ENCODE measurements around the gene OTOG. TPM values are rescaled to one million over a fixed set of nuclear protein-coding genes. Genes with fewer than 3 reads are reported as not detected.

OTOG gene
- total RNA-seq, 1 donor from 2014 or later, result 42.1 TPM

DNA sequence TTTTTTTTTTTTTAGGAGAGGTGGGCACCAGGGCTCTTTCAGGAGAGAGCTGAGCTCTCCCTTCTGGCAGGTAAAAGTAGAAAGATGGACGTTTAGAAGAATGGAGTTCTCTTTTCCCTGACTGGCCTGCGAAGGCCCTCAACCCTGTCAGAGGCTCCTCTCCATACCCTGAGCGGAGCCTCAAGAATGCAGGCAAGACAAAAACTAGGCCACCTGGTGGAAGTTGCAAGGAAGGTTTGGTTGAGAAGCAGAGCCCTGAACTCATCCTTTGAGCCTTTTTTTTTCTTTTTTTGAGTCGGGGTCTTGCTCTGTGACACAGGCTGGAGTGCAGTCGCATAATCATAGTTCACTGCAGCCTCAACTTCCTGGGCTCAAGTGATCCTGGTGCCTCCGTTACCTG lies 1.4 kb downstream of the OTOG start:
- Mint-ChIP-seq H3K36me3 (no peaks in the 10 kb centered on the region), H3K4me3 (no peak overlapping the region), H3K4me1 (peaks cover 14% of the 10 kb centered on the region), H3K9me3 (no peaks in the 10 kb centered on the region), H3K27ac (no peak overlapping the region), H3K27me3 (ENCODE audit: insufficient read depth, low read depth) (peaks cover 11% of the 10 kb centered on the region)
- Histone ChIP-seq H3K36me3 (no peaks in the 10 kb centered on the region), H3K4me2 (no peak overlapping the region), H3K9ac (no peak overlapping the region), H3K4me1 (peaks cover 9% of the 10 kb centered on the region), H3K9me3 (ENCODE audit: low read depth) (no peaks in the 10 kb centered on the region), H2AFZ (replicated peaks) (no peak overlapping the region), H3F3A (ENCODE audit: low read depth) (no peaks in the 10 kb centered on the region), H3K79me2 (ENCODE audit: low read depth) (no peaks in the 10 kb centered on the region), H3K27me3 (peaks cover 45% of the 10 kb centered on the region), H3K4me3 (no peak overlapping the region), H4K20me1 (ENCODE audit: low read depth) (no peaks in the 10 kb centered on the region), H3K27ac (no peak overlapping the region)
- DNase-seq (ENCODE audit: low spot score), result peak; percentile 63
- TF ChIP-seq EZH2 (IDR thresholded peaks at IDR 0.05), result no peak
- TF ChIP-seq, protein P1, sequence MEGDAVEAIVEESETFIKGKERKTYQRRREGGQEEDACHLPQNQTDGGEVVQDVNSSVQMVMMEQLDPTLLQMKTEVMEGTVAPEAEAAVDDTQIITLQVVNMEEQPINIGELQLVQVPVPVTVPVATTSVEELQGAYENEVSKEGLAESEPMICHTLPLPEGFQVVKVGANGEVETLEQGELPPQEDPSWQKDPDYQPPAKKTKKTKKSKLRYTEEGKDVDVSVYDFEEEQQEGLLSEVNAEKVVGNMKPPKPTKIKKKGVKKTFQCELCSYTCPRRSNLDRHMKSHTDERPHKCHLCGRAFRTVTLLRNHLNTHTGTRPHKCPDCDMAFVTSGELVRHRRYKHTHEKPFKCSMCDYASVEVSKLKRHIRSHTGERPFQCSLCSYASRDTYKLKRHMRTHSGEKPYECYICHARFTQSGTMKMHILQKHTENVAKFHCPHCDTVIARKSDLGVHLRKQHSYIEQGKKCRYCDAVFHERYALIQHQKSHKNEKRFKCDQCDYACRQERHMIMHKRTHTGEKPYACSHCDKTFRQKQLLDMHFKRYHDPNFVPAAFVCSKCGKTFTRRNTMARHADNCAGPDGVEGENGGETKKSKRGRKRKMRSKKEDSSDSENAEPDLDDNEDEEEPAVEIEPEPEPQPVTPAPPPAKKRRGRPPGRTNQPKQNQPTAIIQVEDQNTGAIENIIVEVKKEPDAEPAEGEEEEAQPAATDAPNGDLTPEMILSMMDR (IDR thresholded peaks at IDR 0.05), result peak; percentile 39
- no peak for TF ChIP-seq EZH2phosphoT487 (IDR thresholded peaks at IDR 0.05)

DNA sequence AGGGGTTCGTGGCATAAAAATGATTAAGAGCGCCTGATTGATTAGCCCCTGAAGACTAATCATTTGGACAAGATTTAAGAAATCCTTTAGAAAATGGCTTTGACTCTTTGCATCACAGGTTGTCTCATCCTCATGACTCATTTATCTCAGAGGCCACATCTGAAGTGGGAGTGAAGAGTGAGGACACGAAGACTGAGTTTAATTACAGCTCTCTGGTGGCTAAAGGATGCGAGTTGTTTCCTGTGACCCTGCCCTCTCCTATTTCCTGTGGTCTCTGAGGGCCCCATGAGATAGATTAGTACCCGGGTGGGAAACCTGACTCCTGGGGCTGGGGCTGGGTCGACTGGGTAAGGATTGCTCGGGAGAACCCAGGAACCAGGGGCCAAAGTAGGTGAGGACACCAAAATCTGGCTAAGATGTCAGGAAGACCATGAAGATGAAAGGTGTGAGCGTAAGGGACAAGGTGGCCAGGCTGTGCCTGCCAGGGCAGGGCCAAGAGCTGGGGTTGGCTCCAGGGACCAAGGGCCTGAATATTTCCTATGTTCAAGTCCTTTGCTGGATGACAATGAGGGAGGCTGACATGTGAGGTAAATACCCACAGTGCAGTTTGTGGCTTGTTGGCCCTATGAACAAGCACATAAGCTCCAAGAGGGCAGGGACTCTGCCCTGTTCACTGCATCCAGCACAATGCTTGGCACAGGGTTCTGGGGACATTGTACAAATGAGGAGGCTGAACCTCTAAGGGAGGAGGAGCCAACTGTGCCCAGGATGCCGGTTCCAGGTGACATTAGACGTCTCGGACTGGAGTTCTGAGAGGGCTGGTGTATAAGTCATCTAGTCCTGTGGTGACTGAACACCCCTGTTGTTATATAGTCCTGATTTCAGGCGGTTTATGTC lies 3.6 kb downstream of the OTOG start:
- Mint-ChIP-seq H3K9me3 (no peaks in the 10 kb centered on the region), H3K36me3 (no peaks in the 10 kb centered on the region), H3K27ac (peak overlapping the region; percentile 22), H3K27me3 (ENCODE audit: insufficient read depth, low read depth) (peaks cover 7% of the 10 kb centered on the region), H3K4me1 (peaks cover 12% of the 10 kb centered on the region), H3K4me3 (no peak overlapping the region)
- H3K4me3 ChIP-seq, result no peak overlapping the region
- no peak for DNase-seq (ENCODE audit: low spot score)
- no peaks in the 10 kb centered on the region for H3K79me2 ChIP-seq (ENCODE audit: low read depth)
- no peaks in the 10 kb centered on the region for H4K20me1 ChIP-seq (ENCODE audit: low read depth)
- H3K27me3 ChIP-seq, result peaks cover 23% of the 10 kb centered on the region
- H3K36me3 ChIP-seq, result no peaks in the 10 kb centered on the region
- peaks cover 9% of the 10 kb centered on the region for H3K4me1 ChIP-seq
- H3K9ac ChIP-seq, result no peak overlapping the region
- H3K4me2 ChIP-seq, result no peak overlapping the region
- no peaks in the 10 kb centered on the region for H3K9me3 ChIP-seq (ENCODE audit: low read depth)
- no peak for TF ChIP-seq EZH2phosphoT487 (IDR thresholded peaks at IDR 0.05)
- TF ChIP-seq, protein P1 (IDR thresholded peaks at IDR 0.05), result no peak
- H2AFZ ChIP-seq (replicated peaks), result no peak overlapping the region
- H3K27ac ChIP-seq, result no peak overlapping the region
- H3F3A ChIP-seq (ENCODE audit: low read depth), result no peaks in the 10 kb centered on the region

DNA sequence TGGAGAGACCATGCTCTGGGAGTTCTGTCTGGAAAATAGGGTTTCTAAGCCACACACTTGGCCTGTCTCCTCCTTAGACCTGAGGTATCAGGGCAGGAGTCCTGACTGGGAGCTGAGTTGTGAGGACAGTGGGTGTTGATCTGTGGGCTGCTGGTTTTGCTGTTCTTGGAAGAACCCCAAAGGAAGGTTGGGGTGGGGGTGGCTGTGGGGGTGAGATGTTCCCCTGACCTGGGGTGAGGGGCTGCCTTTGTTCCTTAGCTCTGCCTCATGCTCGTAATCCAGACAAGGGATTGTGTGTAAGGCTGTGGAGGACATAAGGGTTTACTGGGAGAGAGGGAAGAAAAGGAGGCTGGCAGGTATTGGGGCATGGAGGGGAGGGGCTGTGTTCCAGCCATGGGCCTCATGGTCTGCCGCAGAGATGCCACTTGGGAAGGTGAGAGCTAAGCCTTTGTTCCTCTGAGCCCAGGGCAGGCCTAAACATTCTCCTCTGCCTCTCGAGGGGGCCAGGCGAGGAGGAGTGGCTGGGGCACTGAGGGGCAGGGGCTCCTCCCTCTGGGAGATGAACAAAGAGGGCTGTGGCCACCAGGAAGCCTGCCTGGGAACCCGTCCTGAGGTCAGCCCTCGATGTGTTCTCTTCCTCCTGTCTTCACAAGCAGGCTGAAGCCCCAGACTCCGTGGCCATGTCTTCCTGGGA lies 4.4 kb downstream of the OTOG start:
- Mint-ChIP-seq H3K36me3 (no peaks in the 10 kb centered on the region), H3K27me3 (ENCODE audit: insufficient read depth, low read depth) (peaks cover 12% of the 10 kb centered on the region), H3K4me3 (no peak overlapping the region)

More for the DNA sequence above, 4.4 kb downstream of the OTOG start:
- Histone ChIP-seq H3K27me3 (peaks cover 17% of the 10 kb centered on the region), H4K20me1 (ENCODE audit: low read depth) (no peaks in the 10 kb centered on the region), H3K79me2 (ENCODE audit: low read depth) (no peaks in the 10 kb centered on the region), H3K4me3 (no peak overlapping the region), H3K27ac (no peak overlapping the region), H2AFZ (replicated peaks) (peak overlapping the region; percentile 26), H3K4me1 (peaks cover 9% of the 10 kb centered on the region), H3K9ac (no peak overlapping the region), H3K4me2 (no peak overlapping the region), H3F3A (ENCODE audit: low read depth) (no peaks in the 10 kb centered on the region), H3K36me3 (no peaks in the 10 kb centered on the region), H3K9me3 (ENCODE audit: low read depth) (no peaks in the 10 kb centered on the region)
- DNase-seq (ENCODE audit: low spot score), result no peak
- Mint-ChIP-seq H3K9me3 (no peaks in the 10 kb centered on the region), H3K27ac (peak overlapping the region; percentile 7), H3K4me1 (peaks cover 12% of the 10 kb centered on the region)
- TF ChIP-seq EZH2phosphoT487 (IDR thresholded peaks at IDR 0.05) (no peak), EZH2 (IDR thresholded peaks at IDR 0.05) (no peak)
- TF ChIP-seq, protein P1 (IDR thresholded peaks at IDR 0.05), result no peak

Data from neural progenitor cell (in vitro differentiated cells).